IMR-90 (cell line): ENCODE measurements around the gene LRPAP1. TPM values are rescaled to one million over a fixed set of nuclear protein-coding genes. Genes with fewer than 3 reads are reported as not detected.

ENCODE experiments used
- ATAC-seq: fragments of 200-7000 bp; cut with Tn5 transposase; 2 replicates; pipeline ENCODE4 v1.9.1; 2020; ENCODE audit warnings: low read depth, mild to moderate bottlenecking, moderate library complexity
- BruUV-seq: library from RNA; stranded (reverse); fragments of 400-500 nt; replicated peaks from 2 replicates; lab custom pipeline; 2021; lab: Mats Ljungman, UMichigan
- CTCF ChIA-PET: fragments of 300-600 bp; formaldehyde crosslinking; extraction: SDS; loops from one replicate; lab custom pipeline; 2021; ENCODE audit warnings: antibody characterized with exemption; lab: Yijun Ruan, JAX
- POLR2A ChIA-PET: fragments of 300-600 bp; sonication (Branson Sonifier 250); formaldehyde crosslinking; loops from one replicate; lab custom pipeline; 2022; ENCODE audit warnings: antibody characterized with exemption; ENCODE audit not compliant: unreplicated experiment; lab: Charles Lee
- DNase-seq: peaks from one replicate; pipeline ENCODE4 v3.0.0; 2013
- H2AFZ ChIP-seq: replicated peaks from 2 replicates; pipeline ENCODE3; 2013; ENCODE audit warnings: low read length, mild to moderate bottlenecking; ENCODE audit not compliant: poor library complexity
- H2AK5ac ChIP-seq: 2 replicates; pipeline ENCODE4 v1.6.1; 2013; ENCODE audit warnings: low read depth, low read length, inconsistent platforms
- H2AK9ac ChIP-seq: replicated peaks from 2 replicates; pipeline ENCODE3; 2013; ENCODE audit warnings: mild to moderate bottlenecking, low read depth, low read length, moderate library complexity; ENCODE audit not compliant: poor library complexity
- H2BK120ac ChIP-seq: 2 replicates; pipeline ENCODE4 v1.6.1; 2013; ENCODE audit warnings: low read depth, low read length, inconsistent platforms
- H2BK15ac ChIP-seq: 3 replicates; pipeline ENCODE4 v1.6.1; 2013; ENCODE audit warnings: low read depth, low read length, inconsistent platforms
- H2BK20ac ChIP-seq: 2 replicates; pipeline ENCODE4 v1.6.1; 2013; ENCODE audit warnings: low read depth, mild to moderate bottlenecking, inconsistent platforms, low read length, moderate library complexity
- H2BK5ac ChIP-seq: 2 replicates; pipeline ENCODE4 v1.6.1; 2013; ENCODE audit warnings: mild to moderate bottlenecking, low read depth, low read length, inconsistent platforms; ENCODE audit not compliant: poor library complexity, severe bottlenecking
- H3K14ac ChIP-seq: replicated peaks from 2 replicates; pipeline ENCODE4 v1.6.1; 2013; ENCODE audit warnings: low read depth, low read length, inconsistent platforms
- H3K18ac ChIP-seq: 2 replicates; pipeline ENCODE4 v1.6.1; 2013; ENCODE audit warnings: low read depth, low read length, control low read depth
- H3K23ac ChIP-seq: 2 replicates; pipeline ENCODE4 v1.6.1; 2013; ENCODE audit warnings: low read depth, low read length, inconsistent platforms
- H3K27ac ChIP-seq: 2 replicates; pipeline ENCODE4 v1.5.1; 2013; ENCODE audit warnings: mild to moderate bottlenecking, control low read depth, low read length; ENCODE audit not compliant: insufficient read depth
- H3K27me3 ChIP-seq: 2 replicates; pipeline ENCODE4 v1.6.1; 2013; ENCODE audit warnings: low read length; ENCODE audit not compliant: control insufficient read depth, insufficient read depth
- H3K36me3 ChIP-seq: 2 replicates; pipeline ENCODE4 v1.6.1; 2013; ENCODE audit warnings: low read length, mixed read lengths; ENCODE audit not compliant: control insufficient read depth, insufficient read depth
- H3K4ac ChIP-seq: 2 replicates; pipeline ENCODE4 v1.6.1; 2013; ENCODE audit warnings: low read depth, low read length, inconsistent platforms
- H3K4me1 ChIP-seq: 2 replicates; pipeline ENCODE4 v1.6.1; 2013; ENCODE audit warnings: low read length, mixed read lengths; ENCODE audit not compliant: control insufficient read depth, insufficient read depth
- H3K4me2 ChIP-seq: 2 replicates; pipeline ENCODE4 v1.6.1; 2013; ENCODE audit warnings: low read depth, mild to moderate bottlenecking, control low read depth, low read length, moderate library complexity
- H3K4me3 ChIP-seq: 2 replicates; pipeline ENCODE4 v1.5.1; 2013; ENCODE audit warnings: low read depth, mild to moderate bottlenecking, control low read depth, low read length, moderate library complexity; ENCODE audit not compliant: insufficient read depth
- H3K56ac ChIP-seq: 2 replicates; pipeline ENCODE4 v1.6.1; 2013; ENCODE audit warnings: low read length, inconsistent platforms; ENCODE audit not compliant: insufficient read depth; ENCODE audit errors: extremely low read depth
- H3K79me1 ChIP-seq, 2 experiments: 2 replicates each; pipeline ENCODE4 v1.6.1; 2013; ENCODE audit warnings: low read length in 2 of 2, inconsistent platforms in 1 of 2, low read depth in 1 of 2
- H3K9ac ChIP-seq: 2 replicates; pipeline ENCODE4 v1.6.1; 2013; ENCODE audit warnings: low read depth, low read length, control low read depth
- H3K9me1 ChIP-seq: 2 replicates; pipeline ENCODE4 v1.6.1; 2013; ENCODE audit warnings: low read length, inconsistent platforms; ENCODE audit not compliant: insufficient read depth
- H3K9me3 ChIP-seq: 2 replicates; pipeline ENCODE4 v1.6.1; 2013; ENCODE audit warnings: low read length; ENCODE audit not compliant: control insufficient read depth, insufficient read depth
- H4K20me1 ChIP-seq: 2 replicates; pipeline ENCODE4 v1.6.1; 2013; ENCODE audit warnings: low read length, inconsistent platforms; ENCODE audit not compliant: insufficient read depth
- H4K5ac ChIP-seq: 2 replicates; pipeline ENCODE4 v1.6.1; 2013; ENCODE audit warnings: mild to moderate bottlenecking, low read depth, low read length, control low read depth
- H4K8ac ChIP-seq, 2 experiments: 2 replicates each; pipeline ENCODE4 v1.6.1; 2013; ENCODE audit warnings: low read depth in 2 of 2, low read length in 2 of 2, control low read depth in 1 of 2, inconsistent platforms in 1 of 2
- H4K91ac ChIP-seq: 2 replicates; pipeline ENCODE4 v1.6.1; 2013; ENCODE audit warnings: low read depth, low read length, inconsistent platforms; ENCODE audit not compliant: insufficient read depth
- BHLHE40 ChIP-seq: fragments of 150-350 bp; IDR thresholded peaks from 2 replicates; pipeline ENCODE4 v1.6.1; 2016; ENCODE audit warnings: mild to moderate bottlenecking, low read depth, low read length
- ELK1 ChIP-seq: fragments of 150-350 bp; IDR thresholded peaks from 2 replicates; pipeline ENCODE4 v1.6.1; 2016; ENCODE audit warnings: low read depth, mild to moderate bottlenecking, low read length, moderate library complexity, borderline replicate concordance
- RAD21 ChIP-seq: IDR thresholded peaks from 2 replicates; pipeline ENCODE4 v1.6.1; 2012; ENCODE audit warnings: low read length, improper control_type of control experiment
- WGBS, 2 experiments: methylation state at CpG; one replicate each; pipeline versions ENCODE4 v1.1.5 to v1.1.7; 2013; ENCODE audit warnings: missing lambda C conversion rate in 2 of 2; ENCODE audit not compliant: insufficient read length in 1 of 2; ENCODE audit errors: extremely low coverage in 2 of 2; 5-methylcytosine and 5-hydroxymethylcytosine counted together
- dilution Hi-C: fragments of 300-500 bp; cut with HindIII; formaldehyde crosslinking; loops from one replicate; pipeline ENCODE4 v1.14.3; 2018; ENCODE audit warnings: low sequenced_read_pairs; ENCODE audit not compliant: unreplicated experiment
- in situ Hi-C: fragments of 300-500 bp; cut with MboI; formaldehyde crosslinking; loops from 3 replicates; pipeline ENCODE4 v1.14.3; 2019; ENCODE audit warnings: low sequenced_read_pairs, inconsistent platforms, mixed read lengths
- intact Hi-C: fragments of 100-400 bp; cut with micrococcal nuclease; formaldehyde crosslinking; loops from 2 replicates; pipeline ENCODE4 v1.10.0; 2022
- polyA plus RNA-seq, 3 experiments: library from polyadenylated mRNA; depleted of rRNA; stranded (reverse); fragments of >200 nt; gene quantifications; 2 replicates each; pipeline ENCODE4 v1.2.3, GENCODE V29; 2012; ENCODE audit warnings: low replicate concordance in 1 of 3
- total RNA-seq: library from RNA; depleted of rRNA; stranded (reverse); fragments of >200 nt; gene quantifications from 2 replicates; pipeline ENCODE4 v1.2.3, GENCODE V29; 2012

The LRPAP1 gene
- total and polyA plus RNA-seq, 2 of the 4 experiments (the other 2 are of a cell fraction): 135 to 175 TPM

GRCh38 chr4:3496021-3496420 is 36.2 kb downstream of the LRPAP1 start:
- no peak overlapping the region for H3K4me3 ChIP-seq
- peaks cover 24% of the 10 kb centered on the region for H4K20me1 ChIP-seq
- in situ Hi-C loops (no loop called here), dilution Hi-C loops (no loop called here), intact Hi-C loops (no loop called here)
- BruUV-seq: no TSS peak
- CTCF ChIA-PET: no interaction called here
- H3K14ac ChIP-seq: no peak overlapping the region
- H3K56ac ChIP-seq: no peak overlapping the region
- H3K4ac ChIP-seq: no peak overlapping the region
- H3K18ac ChIP-seq: no peak overlapping the region
- H3K27me3 ChIP-seq: peaks cover 4% of the 10 kb centered on the region; the same call in 1 of the 2 replicates
- peaks cover 0 to 3% of the 10 kb centered on the region in 2 experiments; a peak in 1 of 4 replicates for H3K79me1 ChIP-seq
- DNase-seq: no peak
- H2BK5ac ChIP-seq: no peak overlapping the region
- TF ChIP-seq BHLHE40: no peak
- TF ChIP-seq RAD21: no peak
- no peak for TF ChIP-seq ELK1
- H3K23ac ChIP-seq: no peak overlapping the region
- no peak overlapping the region for H4K91ac ChIP-seq
- H2BK120ac ChIP-seq: no peak overlapping the region
- no peak overlapping the region for H3K4me2 ChIP-seq
- peaks cover 3% of the 10 kb centered on the region; the same call in 1 of the 2 replicates for H3K36me3 ChIP-seq
- no peak overlapping the region for H4K5ac ChIP-seq
- no peaks in the 10 kb centered on the region for H3K9me1 ChIP-seq
- no peaks in the 10 kb centered on the region for H3K4me1 ChIP-seq
- WGBS, 2 experiments: 77% methylated on average over 4 of the region's 14 CpGs; no CpG with 5 or more reads in 1 of the 2 experiments
- no peak overlapping the region for H2AK5ac ChIP-seq
- H3K27ac ChIP-seq: no peak overlapping the region
- H2BK15ac ChIP-seq: no peak overlapping the region
- H4K8ac ChIP-seq: no peak overlapping the region
- H2AK9ac ChIP-seq: no peak overlapping the region
- POLR2A ChIA-PET: no interaction called here
- H2AFZ ChIP-seq: no peak overlapping the region
- H2BK20ac ChIP-seq: no peak overlapping the region
- ATAC-seq: no peak
- no peaks in the 10 kb centered on the region for H3K9me3 ChIP-seq
- no peak overlapping the region for H3K9ac ChIP-seq
